CD4-positive, alpha-beta T cell (primary cell): ENCODE measurements around the gene RFNG. TPM values are rescaled to one million over a fixed set of nuclear protein-coding genes. Genes with fewer than 3 reads are reported as not detected.

Source experiments
- ATAC-seq: fragments of 200-7000 bp; cut with Tn5 transposase; one replicate; pipeline ENCODE4 v1.10.0; 2022; ENCODE audit warnings: mild to moderate bottlenecking; ENCODE audit not compliant: poor library complexity
- CTCF ChIA-PET: fragments of 350-600 bp; sonication (Branson Sonifier 250); formaldehyde crosslinking; loops from one replicate; lab custom pipeline; 2021; ENCODE audit warnings: antibody characterized with exemption, inconsistent platforms; lab: Charles Lee
- POLR2A ChIA-PET: fragments of 350-600 bp; sonication (Branson Sonifier 250); formaldehyde crosslinking; loops from one replicate; lab custom pipeline; 2021; ENCODE audit warnings: antibody characterized with exemption, inconsistent platforms; lab: Charles Lee
- DNase-seq, 14 experiments: peaks; one replicate each; pipeline ENCODE4 v3.0.0-alpha.2; 2013 to 2020; ENCODE audit warnings: mixed read lengths in 2 of 14
- H3K27ac ChIP-seq, 2 donors: one replicate each; pipeline versions ENCODE4 v1.5.1 to v1.7.0; 2013; ENCODE audit warnings: low read length in 2 of 2, low read depth in 1 of 2, mild to moderate bottlenecking in 1 of 2
- H3K27me3 ChIP-seq, 2 experiments: 1 replicate in 1 of 2; 2 replicates in 1 of 2; pipeline versions ENCODE4 v1.6.1 to v1.7.0; 2013; ENCODE audit warnings: low read length in 2 of 2, control low read depth in 1 of 2, mild to moderate bottlenecking in 1 of 2, moderate library complexity in 1 of 2; ENCODE audit not compliant: insufficient read depth in 2 of 2, control insufficient read depth in 1 of 2
- H3K36me3 ChIP-seq: one replicate; pipeline ENCODE4 v1.6.1; 2013; ENCODE audit warnings: low read length, control low read depth; ENCODE audit not compliant: insufficient read depth
- H3K4me1 ChIP-seq: one replicate; pipeline ENCODE4 v1.6.1; 2013; ENCODE audit warnings: low read length, control low read depth; ENCODE audit not compliant: insufficient read depth
- H3K4me3 ChIP-seq: one replicate; pipeline ENCODE4 v1.5.1; 2013; ENCODE audit warnings: mild to moderate bottlenecking, low read length, moderate library complexity
- H3K9me3 ChIP-seq, 2 experiments: 1 replicate in 1 of 2; 2 replicates in 1 of 2; pipeline versions ENCODE4 v1.6.1 to v1.7.0; 2013; ENCODE audit warnings: low read length in 2 of 2, mild to moderate bottlenecking in 2 of 2, control low read depth in 1 of 2, moderate library complexity in 1 of 2; ENCODE audit not compliant: control insufficient read depth in 1 of 2, insufficient read depth in 1 of 2
- H3K27ac Mint-ChIP-seq: one replicate; pipeline ENCODE4 v1.8.0; 2020; ENCODE audit warnings: mixed read lengths
- H3K27me3 Mint-ChIP-seq: one replicate; pipeline ENCODE4 v1.8.0; 2021; ENCODE audit warnings: mixed read lengths
- H3K36me3 Mint-ChIP-seq: one replicate; pipeline ENCODE4 v1.8.0; 2021; ENCODE audit warnings: low read depth, mixed read lengths
- H3K4me1 Mint-ChIP-seq: one replicate; pipeline ENCODE4 v1.8.0; 2021; ENCODE audit warnings: low read depth, mixed read lengths
- H3K4me3 Mint-ChIP-seq: one replicate; pipeline ENCODE4 v1.8.0; 2020; ENCODE audit warnings: mild to moderate bottlenecking, mixed read lengths
- H3K9me3 Mint-ChIP-seq: one replicate; pipeline ENCODE4 v1.8.0; 2020; ENCODE audit warnings: mixed read lengths
- intact Hi-C, 2 experiments: fragments of 100-400 bp; cut with DNase I in 1 of 2; cut with micrococcal nuclease in 1 of 2; formaldehyde crosslinking; loops; one replicate each; pipeline versions ENCODE4 v1.15.1 to v1.9.0; 2023 to 2025; cut with DNase I, micrococcal nuclease
- total RNA-seq, 174 experiments: library from RNA in 2 of 174; stranded (reverse) in 2 of 174; gene quantifications; one replicate each; pipeline ENCODE4 v1.2.3 and lab custom pipeline; 2021 to 2026
- TF ChIP-seq, protein P1 (sequence below): fragments of 200-600 bp; IDR thresholded peaks from one replicate; pipeline ENCODE4 v1.8.0; 2022; ENCODE audit warnings: antibody characterized with exemption, mild to moderate bottlenecking

Gene RFNG
- total RNA-seq, 2 experiments from 2014 or later, result 28.1 to 31.2 TPM

DNA sequence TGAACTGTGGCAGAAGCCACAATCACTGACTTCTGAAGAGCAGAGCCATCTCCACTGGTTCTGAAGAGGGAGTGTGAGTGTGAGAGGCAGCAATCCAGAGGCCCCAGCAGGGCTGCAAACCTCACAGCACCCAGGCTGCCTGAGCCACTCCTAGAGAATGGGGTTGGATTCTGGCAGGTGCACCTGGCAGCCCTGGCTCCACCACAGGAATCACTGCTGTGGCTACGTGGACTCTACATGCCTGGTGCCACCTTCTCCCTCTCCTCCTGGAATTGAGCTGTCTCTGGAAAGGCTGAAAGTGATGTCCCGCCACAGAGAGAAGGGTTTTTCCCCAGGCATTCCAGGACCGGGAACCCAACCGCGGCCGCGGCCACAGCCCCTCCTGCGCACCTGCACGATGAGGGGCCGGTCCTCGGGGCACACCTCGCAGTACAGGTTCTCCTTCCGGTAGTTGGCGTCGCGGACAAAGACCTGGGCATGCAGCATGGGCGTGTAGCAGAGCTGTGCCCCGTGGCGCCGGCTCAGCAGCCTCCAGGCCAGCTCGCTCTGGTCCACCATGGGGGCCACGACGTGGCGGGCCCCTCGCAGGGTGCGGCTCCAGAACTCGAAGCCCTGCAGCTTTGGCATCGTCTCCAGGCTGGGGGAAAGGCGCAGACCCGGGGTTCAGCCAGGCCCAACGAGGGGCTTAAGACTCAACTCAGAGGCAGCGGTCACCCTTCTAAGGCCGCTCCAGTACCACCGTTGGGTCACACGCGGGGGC lies 13.0 kb upstream of the RFNG start:
- H3K27ac Mint-ChIP-seq, result peak overlapping the region; percentile 47
- CTCF ChIA-PET, result interaction anchor here (1.0 kb wide), 1 partner anchor 34 kb away, joined by 3 read pairs; no protein-coding TSS in a partner anchor
- peak overlapping the region; percentile 30 to 35 for H3K27ac ChIP-seq

DNA sequence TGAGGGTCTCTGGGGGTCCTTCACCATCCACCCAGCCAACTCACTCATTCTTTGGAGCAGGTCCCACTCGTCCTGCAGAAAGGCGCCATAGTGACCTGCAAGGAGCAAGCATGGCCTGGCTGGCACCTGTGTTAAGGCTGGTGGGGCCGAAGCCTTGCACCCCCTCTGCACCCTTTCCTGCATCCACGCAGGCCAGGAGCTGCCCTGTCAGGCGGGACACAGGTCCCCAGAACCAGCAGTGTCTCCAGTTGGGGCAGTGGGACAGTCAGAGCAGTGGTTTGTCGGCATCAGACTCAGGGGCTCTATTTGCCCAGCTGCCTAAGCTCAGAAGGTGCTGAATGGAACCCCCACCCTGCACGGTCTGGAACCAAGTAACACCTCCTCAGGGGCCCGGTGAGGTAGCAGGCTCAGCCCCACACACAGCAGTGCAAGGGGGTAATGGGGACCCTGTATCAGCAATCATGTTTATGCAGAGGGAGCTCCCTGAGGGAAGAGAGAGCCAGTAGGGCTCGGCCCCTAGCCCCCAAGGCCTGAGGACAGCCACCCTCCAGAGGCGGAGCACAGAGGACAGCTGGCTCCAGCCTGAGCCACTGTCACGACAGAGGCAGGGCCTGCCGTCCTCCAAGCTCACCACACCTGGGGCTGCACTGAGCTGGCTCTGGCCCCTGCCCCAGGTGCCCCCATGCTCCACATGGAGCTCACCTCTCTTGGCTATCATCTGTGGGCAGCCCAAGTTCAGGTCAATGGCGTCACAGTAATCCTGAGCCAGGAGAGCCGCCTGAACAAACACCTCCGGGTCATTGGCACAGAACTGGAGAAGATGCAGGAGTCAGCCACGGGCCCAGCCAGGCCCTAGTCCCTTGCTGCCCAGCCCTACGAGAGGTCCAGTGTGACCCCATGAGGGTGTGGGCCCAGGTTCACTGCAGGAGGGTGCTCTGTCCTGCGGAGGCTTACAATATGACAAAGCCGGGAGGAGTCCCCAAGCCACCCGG lies 12.1 kb upstream of the RFNG start:
- ATAC-seq, result no peak
- DNase-seq, result no peak
- no peaks in the 10 kb centered on the region for H3K9me3 ChIP-seq
- Mint-ChIP-seq H3K4me1 (peaks cover 9% of the 10 kb centered on the region), H3K9me3 (no peaks in the 10 kb centered on the region), H3K27ac (peak overlapping the region; percentile 47), H3K36me3 (peaks cover 10% of the 10 kb centered on the region), H3K4me3 (peak overlapping the region; percentile 58), H3K27me3 (no peaks in the 10 kb centered on the region)
- H3K27me3 ChIP-seq, result no peaks in the 10 kb centered on the region
- H3K4me3 ChIP-seq, result no peak overlapping the region
- ChIA-PET CTCF (no interaction called here), POLR2A (interaction anchor here (3.0 kb wide), 1 partner anchor 11 kb away, joined by 16 read pairs; the partner anchor contains the start of genes GPS1 and RFNG)
- H3K27ac ChIP-seq, result no peak overlapping the region
- intact Hi-C loops, result loop anchor here in 1 of 2 experiments (2.0 kb wide), 1 partner anchor 13 kb away; the partner anchor contains the start of genes GPS1 and RFNG
- TF ChIP-seq, protein P1, sequence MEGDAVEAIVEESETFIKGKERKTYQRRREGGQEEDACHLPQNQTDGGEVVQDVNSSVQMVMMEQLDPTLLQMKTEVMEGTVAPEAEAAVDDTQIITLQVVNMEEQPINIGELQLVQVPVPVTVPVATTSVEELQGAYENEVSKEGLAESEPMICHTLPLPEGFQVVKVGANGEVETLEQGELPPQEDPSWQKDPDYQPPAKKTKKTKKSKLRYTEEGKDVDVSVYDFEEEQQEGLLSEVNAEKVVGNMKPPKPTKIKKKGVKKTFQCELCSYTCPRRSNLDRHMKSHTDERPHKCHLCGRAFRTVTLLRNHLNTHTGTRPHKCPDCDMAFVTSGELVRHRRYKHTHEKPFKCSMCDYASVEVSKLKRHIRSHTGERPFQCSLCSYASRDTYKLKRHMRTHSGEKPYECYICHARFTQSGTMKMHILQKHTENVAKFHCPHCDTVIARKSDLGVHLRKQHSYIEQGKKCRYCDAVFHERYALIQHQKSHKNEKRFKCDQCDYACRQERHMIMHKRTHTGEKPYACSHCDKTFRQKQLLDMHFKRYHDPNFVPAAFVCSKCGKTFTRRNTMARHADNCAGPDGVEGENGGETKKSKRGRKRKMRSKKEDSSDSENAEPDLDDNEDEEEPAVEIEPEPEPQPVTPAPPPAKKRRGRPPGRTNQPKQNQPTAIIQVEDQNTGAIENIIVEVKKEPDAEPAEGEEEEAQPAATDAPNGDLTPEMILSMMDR, result no peak
- peaks cover 38% of the 10 kb centered on the region for H3K36me3 ChIP-seq
- peaks cover 34% of the 10 kb centered on the region for H3K4me1 ChIP-seq

More for the DNA sequence above, 13.0 kb upstream of the RFNG start:
- Mint-ChIP-seq H3K4me1 (peaks cover 9% of the 10 kb centered on the region), H3K9me3 (no peaks in the 10 kb centered on the region), H3K27me3 (no peaks in the 10 kb centered on the region), H3K4me3 (peak overlapping the region; percentile 58), H3K36me3 (peaks cover 6% of the 10 kb centered on the region)
- no peaks in the 10 kb centered on the region for H3K27me3 ChIP-seq
- H3K9me3 ChIP-seq, result no peaks in the 10 kb centered on the region
- DNase-seq, result no peak
- peaks cover 30% of the 10 kb centered on the region for H3K36me3 ChIP-seq
- H3K4me1 ChIP-seq, result peaks cover 34% of the 10 kb centered on the region
- H3K4me3 ChIP-seq, result peak overlapping the region; percentile 81
- TF ChIP-seq, protein P1, result no peak
- no peak for ATAC-seq
- intact Hi-C loops, result loop anchor here (1.0 to 2.0 kb wide), 2 partner anchors 13 to 14 kb away; partner anchors contain the start of genes GPS1 (in 2 of the 2) and RFNG (in 2 of the 2)
- POLR2A ChIA-PET, result interaction anchor here (0.7 to 3.0 kb wide), 8 partner anchors 12 to 239 kb away, joined by 3 to 17 read pairs (median 5); partner anchors contain the start of genes FASN, GPS1, RAC3 and RFNG

DNA sequence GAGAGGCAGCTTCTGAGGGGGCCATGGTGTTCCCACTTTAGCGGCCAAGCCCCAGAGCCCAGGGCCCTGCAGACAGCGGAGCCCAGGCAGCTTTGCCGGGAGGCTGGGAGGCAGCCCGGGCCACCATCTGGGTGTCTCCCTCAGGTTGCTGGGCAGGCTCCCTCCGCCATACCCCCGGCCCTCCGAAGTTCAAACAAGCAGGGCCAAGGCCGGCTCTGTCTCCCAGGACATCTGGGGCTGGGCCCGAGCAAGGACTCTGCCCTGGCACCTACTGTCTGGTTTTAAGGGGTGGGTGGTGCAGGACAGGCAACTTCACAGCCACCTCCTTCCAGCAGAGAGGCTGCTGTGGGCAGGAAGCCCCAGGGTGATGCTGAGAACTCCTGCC lies 11.4 kb upstream of the RFNG start:
- CTCF ChIA-PET, result no interaction called here
- no peak for DNase-seq
- no peak overlapping the region for H3K4me3 Mint-ChIP-seq

More for the DNA sequence above, 11.4 kb upstream of the RFNG start:
- POLR2A ChIA-PET, result interaction anchor here (3.0 kb wide), 1 partner anchor 11 kb away, joined by 16 read pairs; the partner anchor contains the start of genes GPS1 and RFNG
- TF ChIP-seq, protein P1, result no peak
- Histone ChIP-seq H3K4me3 (no peak overlapping the region), H3K4me1 (peaks cover 34% of the 10 kb centered on the region), H3K9me3 (no peaks in the 10 kb centered on the region), H3K36me3 (peaks cover 45% of the 10 kb centered on the region), H3K27me3 (no peaks in the 10 kb centered on the region), H3K27ac (no peak overlapping the region)
- Mint-ChIP-seq H3K27me3 (no peaks in the 10 kb centered on the region), H3K27ac (no peak overlapping the region), H3K36me3 (peaks cover 13% of the 10 kb centered on the region), H3K9me3 (no peaks in the 10 kb centered on the region), H3K4me1 (peaks cover 9% of the 10 kb centered on the region)
- ATAC-seq, result no peak
- intact Hi-C loops, result no loop called here
